Measurements from ENCODE around the gene FOXO1. TPM values are rescaled to one million over a fixed set of nuclear protein-coding genes. Genes with fewer than 3 reads are reported as not detected.

Gene FOXO1
- total RNA-seq, 1 experiment from 2014 or later = 12.2 TPM

GRCh38 chr13:40632915-40633314 is 33.5 kb downstream of the FOXO1 start (continued):
- no peak for TF ChIP-seq CTCF (IDR thresholded peaks at IDR 0.05 in 2 of 3, conservative IDR thresholded peaks at IDR 0.05 in 1 of 3; ENCODE audit: borderline replicate concordance in 1 of 3, insufficient read depth in 1 of 3, low read depth in 2 of 3, low read length in 2 of 3)

- Histone ChIP-seq H4K20me1 (ENCODE audit: insufficient read depth) (no peaks in the 10 kb centered on the region), H3K27me3 (ENCODE audit: insufficient read depth, low read length) (no peaks in the 10 kb centered on the region), H3K27ac (ENCODE audit: low read depth, low read length) (no peak overlapping the region), H3K4me3 (replicated peaks in 1 of 2; ENCODE audit: low read depth in 1 of 2, low read length in 2 of 2) (no peak overlapping the region), H3K79me2 (ENCODE audit: insufficient read depth, low read length) (peaks cover 10% of the 10 kb centered on the region; the same call in 1 of the 2 replicates), H3K9me3 (ENCODE audit: control insufficient read depth in 1 of 2, insufficient read depth in 1 of 2, low read depth in 1 of 2, low read length in 2 of 2) (no peaks in the 10 kb centered on the region), H3K4me2 (ENCODE audit: low read length) (no peak overlapping the region), H3K9me2 (ENCODE audit: insufficient read depth) (no peaks in the 10 kb centered on the region), H3K4me1 (ENCODE audit: control insufficient read depth in 1 of 2, insufficient read depth in 2 of 2, low read length in 2 of 2) (no peaks in the 10 kb centered on the region), H3K36me3 (ENCODE audit: control insufficient read depth in 1 of 2, insufficient read depth in 2 of 2, low read length in 2 of 2) (no peaks in the 10 kb centered on the region), H2AFZ (ENCODE audit: low read depth, low read length, poor library complexity, severe bottlenecking) (no peak overlapping the region), H3K9ac (ENCODE audit: low read length) (no peak overlapping the region)
- ChIA-PET CTCF (no interaction called here), RAD21 (ENCODE audit: low non-redundant PET in 1 of 2, low total read pairs in 2 of 2, uncharacterized antibody in 2 of 2, unreplicated experiment in 2 of 2) (no interaction called here), POLR2A (no interaction called here)
- TF ChIP-seq ELF1 (IDR thresholded peaks at IDR 0.05; ENCODE audit: borderline replicate concordance, low read depth) = no peak
- TF ChIP-seq EGR1 (IDR thresholded peaks at IDR 0.05; ENCODE audit: low read depth) = no peak
- no peak for TF ChIP-seq EZH2 (IDR thresholded peaks at IDR 0.05)
- TF ChIP-seq REST (IDR thresholded peaks at IDR 0.05; ENCODE audit: low read depth) = no peak
- TF ChIP-seq TCF7L2 (IDR thresholded peaks at IDR 0.05; ENCODE audit: borderline replicate concordance, extremely low read depth, insufficient read depth, insufficient read length) = no peak
- TF ChIP-seq CTCF (IDR thresholded peaks at IDR 0.05 in 2 of 3, conservative IDR thresholded peaks at IDR 0.05 in 1 of 3; ENCODE audit: borderline replicate concordance in 1 of 3, insufficient read depth in 1 of 3, low read depth in 2 of 3, low read length in 2 of 3) = no peak
- TF ChIP-seq ATF3 (IDR thresholded peaks at IDR 0.05) = no peak
- no peak for TF ChIP-seq SIN3A (IDR thresholded peaks at IDR 0.05; ENCODE audit: low read depth)
- TF ChIP-seq SP1 (IDR thresholded peaks at IDR 0.05; ENCODE audit: low read depth) = no peak
- TF ChIP-seq ZFX (IDR thresholded peaks at IDR 0.05) = no peak
- TF ChIP-seq CEBPB (IDR thresholded peaks at IDR 0.05; ENCODE audit: low read depth) = no peak
- TF ChIP-seq RAD21 (IDR thresholded peaks at IDR 0.05; ENCODE audit: low read depth) = no peak
- TF ChIP-seq ZNF274 (IDR thresholded peaks at IDR 0.05; ENCODE audit: low read depth, low read length) = no peak
- BruUV-seq (replicated peaks) = no TSS peak
- intact Hi-C loops (cut with micrococcal nuclease) = no loop called here
- DNase-seq (ENCODE audit: low read depth, low spot score) (no peak), ATAC-seq (no peak)
Measured at GRCh38 chr13:40631605-40632004, 34.8 kb downstream of the FOXO1 start.

Data from HCT116 (cell line).